IMR-90 (cell line): ENCODE measurements around the gene LEMD3.

Experiments used
- BHLHE40 ChIP-seq: fragments of 150-350 bp; IDR thresholded peaks from 2 replicates; pipeline ENCODE4 v1.6.1; 2016; ENCODE audit warnings: mild to moderate bottlenecking, low read depth, low read length
- CEBPB ChIP-seq: IDR thresholded peaks from 2 replicates; pipeline ENCODE4 v1.6.1; 2012; ENCODE audit warnings: low read depth, low read length, improper control_type of control experiment
- CHD1 ChIP-seq: IDR thresholded peaks from 2 replicates; pipeline ENCODE4 v1.6.1; 2012; ENCODE audit warnings: low read depth, low read length, improper control_type of control experiment
- MAZ ChIP-seq: IDR thresholded peaks from 2 replicates; pipeline ENCODE4 v1.6.1; 2012; ENCODE audit warnings: low read depth, mild to moderate bottlenecking, low read length, improper control_type of control experiment, moderate library complexity, borderline replicate concordance
- MXI1 ChIP-seq: IDR thresholded peaks from 2 replicates; pipeline ENCODE4 v1.6.1; 2012; ENCODE audit warnings: low read depth, mild to moderate bottlenecking, low read length, moderate library complexity, borderline replicate concordance
- NFE2L2 ChIP-seq: fragments of 150-350 bp; IDR thresholded peaks from 2 replicates; pipeline ENCODE4 v1.6.1; 2016; ENCODE audit warnings: low read depth, mild to moderate bottlenecking, low read length
- POLR2A ChIP-seq: IDR thresholded peaks from 2 replicates; pipeline ENCODE4 v1.6.1; 2012; ENCODE audit warnings: mild to moderate bottlenecking, low read depth, low read length
- RAD21 ChIP-seq: IDR thresholded peaks from 2 replicates; pipeline ENCODE4 v1.6.1; 2012; ENCODE audit warnings: low read length, improper control_type of control experiment
- RCOR1 ChIP-seq: IDR thresholded peaks from 2 replicates; pipeline ENCODE4 v1.6.1; 2012; ENCODE audit warnings: mild to moderate bottlenecking, low read length, improper control_type of control experiment; ENCODE audit not compliant: insufficient replicate concordance
- RFX5 ChIP-seq: IDR thresholded peaks from 2 replicates; pipeline ENCODE4 v1.8.0; 2012; ENCODE audit warnings: low read depth, mild to moderate bottlenecking, low read length, moderate library complexity
- SMC3 ChIP-seq: fragments of 150-350 bp; IDR thresholded peaks from 2 replicates; pipeline ENCODE4 v1.6.1; 2016; ENCODE audit warnings: low read depth, mild to moderate bottlenecking, antibody characterized with exemption, low read length, moderate library complexity
- TF ChIP-seq, protein P1 (sequence below): conservative IDR thresholded peaks from 2 replicates; pipeline ENCODE4 v1.5.1; 2012; ENCODE audit warnings: mild to moderate bottlenecking, low read depth, low read length, improper control_type of control experiment
- TF ChIP-seq, protein P2 (sequence below): fragments of 150-350 bp; IDR thresholded peaks from 2 replicates; pipeline ENCODE4 v1.6.1; 2017; ENCODE audit warnings: mild to moderate bottlenecking, antibody characterized with exemption, low read length, low read depth
- TF ChIP-seq, protein P3 (sequence below): fragments of 150-350 bp; IDR thresholded peaks from 2 replicates; pipeline ENCODE4 v1.6.1; 2016; ENCODE audit warnings: low read depth, mild to moderate bottlenecking, low read length, moderate library complexity, borderline replicate concordance

DNA sequence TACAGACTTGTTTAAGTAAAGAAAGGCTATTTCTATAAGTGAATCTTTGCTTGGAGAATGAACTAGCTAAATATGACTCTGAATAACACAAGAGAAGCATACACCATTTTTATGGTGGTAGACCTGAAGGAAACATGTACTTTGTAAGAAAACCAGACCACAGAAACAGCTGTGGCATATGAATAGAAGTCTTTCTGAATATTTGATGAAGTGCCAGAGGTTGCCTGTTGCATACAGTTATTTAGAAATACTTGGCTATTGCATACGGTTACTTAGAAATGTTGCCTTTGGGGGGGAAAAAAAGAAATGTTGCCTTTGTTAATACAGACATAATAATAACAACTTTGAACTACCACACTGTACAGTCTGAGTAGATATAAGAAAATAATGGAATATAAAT lies 16.8 kb upstream of the LEMD3 start:
- TF ChIP-seq, protein P1, sequence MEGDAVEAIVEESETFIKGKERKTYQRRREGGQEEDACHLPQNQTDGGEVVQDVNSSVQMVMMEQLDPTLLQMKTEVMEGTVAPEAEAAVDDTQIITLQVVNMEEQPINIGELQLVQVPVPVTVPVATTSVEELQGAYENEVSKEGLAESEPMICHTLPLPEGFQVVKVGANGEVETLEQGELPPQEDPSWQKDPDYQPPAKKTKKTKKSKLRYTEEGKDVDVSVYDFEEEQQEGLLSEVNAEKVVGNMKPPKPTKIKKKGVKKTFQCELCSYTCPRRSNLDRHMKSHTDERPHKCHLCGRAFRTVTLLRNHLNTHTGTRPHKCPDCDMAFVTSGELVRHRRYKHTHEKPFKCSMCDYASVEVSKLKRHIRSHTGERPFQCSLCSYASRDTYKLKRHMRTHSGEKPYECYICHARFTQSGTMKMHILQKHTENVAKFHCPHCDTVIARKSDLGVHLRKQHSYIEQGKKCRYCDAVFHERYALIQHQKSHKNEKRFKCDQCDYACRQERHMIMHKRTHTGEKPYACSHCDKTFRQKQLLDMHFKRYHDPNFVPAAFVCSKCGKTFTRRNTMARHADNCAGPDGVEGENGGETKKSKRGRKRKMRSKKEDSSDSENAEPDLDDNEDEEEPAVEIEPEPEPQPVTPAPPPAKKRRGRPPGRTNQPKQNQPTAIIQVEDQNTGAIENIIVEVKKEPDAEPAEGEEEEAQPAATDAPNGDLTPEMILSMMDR, result no peak
- TF ChIP-seq RCOR1 (no peak), CHD1 (no peak), NFE2L2 (no peak), MXI1 (no peak), CEBPB (no peak), POLR2A (no peak), SMC3 (no peak), RAD21 (no peak), MAZ (no peak), BHLHE40 (no peak), RFX5 (no peak)
- TF ChIP-seq, protein P2, sequence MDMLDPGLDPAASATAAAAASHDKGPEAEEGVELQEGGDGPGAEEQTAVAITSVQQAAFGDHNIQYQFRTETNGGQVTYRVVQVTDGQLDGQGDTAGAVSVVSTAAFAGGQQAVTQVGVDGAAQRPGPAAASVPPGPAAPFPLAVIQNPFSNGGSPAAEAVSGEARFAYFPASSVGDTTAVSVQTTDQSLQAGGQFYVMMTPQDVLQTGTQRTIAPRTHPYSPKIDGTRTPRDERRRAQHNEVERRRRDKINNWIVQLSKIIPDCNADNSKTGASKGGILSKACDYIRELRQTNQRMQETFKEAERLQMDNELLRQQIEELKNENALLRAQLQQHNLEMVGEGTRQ, result no peak
- TF ChIP-seq, protein P3, sequence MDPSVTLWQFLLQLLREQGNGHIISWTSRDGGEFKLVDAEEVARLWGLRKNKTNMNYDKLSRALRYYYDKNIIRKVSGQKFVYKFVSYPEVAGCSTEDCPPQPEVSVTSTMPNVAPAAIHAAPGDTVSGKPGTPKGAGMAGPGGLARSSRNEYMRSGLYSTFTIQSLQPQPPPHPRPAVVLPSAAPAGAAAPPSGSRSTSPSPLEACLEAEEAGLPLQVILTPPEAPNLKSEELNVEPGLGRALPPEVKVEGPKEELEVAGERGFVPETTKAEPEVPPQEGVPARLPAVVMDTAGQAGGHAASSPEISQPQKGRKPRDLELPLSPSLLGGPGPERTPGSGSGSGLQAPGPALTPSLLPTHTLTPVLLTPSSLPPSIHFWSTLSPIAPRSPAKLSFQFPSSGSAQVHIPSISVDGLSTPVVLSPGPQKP, result no peak
